Measurements from ENCODE around the gene ARHGAP26. TPM values are rescaled to one million over a fixed set of nuclear protein-coding genes. Genes with fewer than 3 reads are reported as not detected.

Gene ARHGAP26
- polyA plus RNA-seq, 1 donor (not counting 4 experiments of a cell fraction or from before 2014, with no cell fraction given): 3.9 TPM

- no peak overlapping the region for H3K27ac ChIP-seq (ENCODE audit: control insufficient read depth, insufficient read depth, low read length)
These were observed 452.4 kb downstream of the ARHGAP26 start for GRCh38 chr5:143222287-143223231.

GRCh38 chr5:143224672-143225071 is 454.5 kb downstream of the ARHGAP26 start:
- Histone ChIP-seq H3K4me1 (ENCODE audit: control insufficient read depth, extremely low read depth, insufficient read depth, low read length) (peaks cover 16% of the 10 kb centered on the region), H3K27me3 (ENCODE audit: control insufficient read depth, extremely low read depth, insufficient read depth, low read length) (no peaks in the 10 kb centered on the region), H3K27ac (ENCODE audit: control insufficient read depth, insufficient read depth, low read length) (no peak overlapping the region), H3K79me2 (ENCODE audit: control insufficient read depth, insufficient read depth, low read length) (no peaks in the 10 kb centered on the region), H3K9ac (ENCODE audit: control insufficient read depth, extremely low read depth, insufficient read depth, low read length) (no peak overlapping the region), H3K9me3 (ENCODE audit: control insufficient read depth, low read depth, low read length) (no peaks in the 10 kb centered on the region), H3K9me1 (ENCODE audit: control insufficient read depth, extremely low read depth, insufficient read depth, low read length) (no peaks in the 10 kb centered on the region), H3K36me3 (ENCODE audit: control insufficient read depth in 2 of 2, extremely low read depth in 1 of 2, insufficient read depth in 2 of 2, low read length in 2 of 2) (no peaks in the 10 kb centered on the region), H3K4me3 (ENCODE audit: control insufficient read depth in 2 of 3, extremely low read depth in 1 of 3, insufficient read depth in 2 of 3, low read depth in 1 of 3, low read length in 3 of 3) (no peak overlapping the region), H4K20me1 (ENCODE audit: control insufficient read depth, extremely low read depth, insufficient read depth, low read length) (no peaks in the 10 kb centered on the region), H3K4me2 (ENCODE audit: control insufficient read depth, extremely low read depth, insufficient read depth, low read depth, low read length) (no peak overlapping the region), H2AFZ (ENCODE audit: control insufficient read depth, low read length) (no peak overlapping the region)
- no peak for FAIRE-seq
- TF ChIP-seq EZH2 (IDR thresholded peaks at IDR 0.05; ENCODE audit: low read length): no peak
- TF ChIP-seq, protein P1, sequence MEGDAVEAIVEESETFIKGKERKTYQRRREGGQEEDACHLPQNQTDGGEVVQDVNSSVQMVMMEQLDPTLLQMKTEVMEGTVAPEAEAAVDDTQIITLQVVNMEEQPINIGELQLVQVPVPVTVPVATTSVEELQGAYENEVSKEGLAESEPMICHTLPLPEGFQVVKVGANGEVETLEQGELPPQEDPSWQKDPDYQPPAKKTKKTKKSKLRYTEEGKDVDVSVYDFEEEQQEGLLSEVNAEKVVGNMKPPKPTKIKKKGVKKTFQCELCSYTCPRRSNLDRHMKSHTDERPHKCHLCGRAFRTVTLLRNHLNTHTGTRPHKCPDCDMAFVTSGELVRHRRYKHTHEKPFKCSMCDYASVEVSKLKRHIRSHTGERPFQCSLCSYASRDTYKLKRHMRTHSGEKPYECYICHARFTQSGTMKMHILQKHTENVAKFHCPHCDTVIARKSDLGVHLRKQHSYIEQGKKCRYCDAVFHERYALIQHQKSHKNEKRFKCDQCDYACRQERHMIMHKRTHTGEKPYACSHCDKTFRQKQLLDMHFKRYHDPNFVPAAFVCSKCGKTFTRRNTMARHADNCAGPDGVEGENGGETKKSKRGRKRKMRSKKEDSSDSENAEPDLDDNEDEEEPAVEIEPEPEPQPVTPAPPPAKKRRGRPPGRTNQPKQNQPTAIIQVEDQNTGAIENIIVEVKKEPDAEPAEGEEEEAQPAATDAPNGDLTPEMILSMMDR (optimal IDR thresholded peaks at IDR 0.05 in 1 of 3, IDR thresholded peaks at IDR 0.05 in 1 of 3, conservative IDR thresholded peaks at IDR 0.05 in 1 of 3; ENCODE audit: extremely low read depth in 1 of 3, insufficient read depth in 2 of 3, low read length in 3 of 3): no peak
- no peak for DNase-seq (ENCODE audit: low read depth, low spot score)
- dilution Hi-C loops (cut with MboI; ENCODE audit: extremely low pct_ligation_motif_present, low sequenced_read_pairs): no loop called here

More at GRCh38 chr5:143222287-143223231, 452.4 kb downstream of the ARHGAP26 start:
- no peak overlapping the region for H3K4me2 ChIP-seq (ENCODE audit: control insufficient read depth, extremely low read depth, insufficient read depth, low read depth, low read length)
- TF ChIP-seq, protein P1 (optimal IDR thresholded peaks at IDR 0.05 in 1 of 3, IDR thresholded peaks at IDR 0.05 in 1 of 3, conservative IDR thresholded peaks at IDR 0.05 in 1 of 3; ENCODE audit: extremely low read depth in 1 of 3, insufficient read depth in 2 of 3, low read length in 3 of 3): no peak
- no peak for TF ChIP-seq EZH2 (IDR thresholded peaks at IDR 0.05; ENCODE audit: low read length)
- dilution Hi-C loops (cut with MboI; ENCODE audit: extremely low pct_ligation_motif_present, low sequenced_read_pairs): no loop called here
- FAIRE-seq (no peak), DNase-seq (ENCODE audit: low read depth, low spot score) (no peak)
- no peaks in the 10 kb centered on the region for H3K9me1 ChIP-seq (ENCODE audit: control insufficient read depth, extremely low read depth, insufficient read depth, low read length)
- H3K36me3 ChIP-seq (ENCODE audit: control insufficient read depth in 2 of 2, extremely low read depth in 1 of 2, insufficient read depth in 2 of 2, low read length in 2 of 2): no peaks in the 10 kb centered on the region
- no peaks in the 10 kb centered on the region for H3K79me2 ChIP-seq (ENCODE audit: control insufficient read depth, insufficient read depth, low read length)
- H3K27me3 ChIP-seq (ENCODE audit: control insufficient read depth, extremely low read depth, insufficient read depth, low read length): no peaks in the 10 kb centered on the region
- H3K4me1 ChIP-seq (ENCODE audit: control insufficient read depth, extremely low read depth, insufficient read depth, low read length): peaks cover 20% of the 10 kb centered on the region
- no peak overlapping the region for H3K9ac ChIP-seq (ENCODE audit: control insufficient read depth, extremely low read depth, insufficient read depth, low read length)
- H3K4me3 ChIP-seq (ENCODE audit: control insufficient read depth in 2 of 3, extremely low read depth in 1 of 3, insufficient read depth in 2 of 3, low read depth in 1 of 3, low read length in 3 of 3): no peak overlapping the region
- no peaks in the 10 kb centered on the region for H4K20me1 ChIP-seq (ENCODE audit: control insufficient read depth, extremely low read depth, insufficient read depth, low read length)
- no peak overlapping the region for H2AFZ ChIP-seq (ENCODE audit: control insufficient read depth, low read length)
- no peaks in the 10 kb centered on the region for H3K9me3 ChIP-seq (ENCODE audit: control insufficient read depth, low read depth, low read length)

Measured in keratinocyte (primary cell).